AML-193 (cell line): ENCODE measurements around the gene C4orf51.

ENCODE experiments used
- DNase-seq, 2 experiments: peaks; one replicate each; lab custom pipeline; 2025; lab: John Stamatoyannopoulos, UW

The C4orf51 gene

DNA sequence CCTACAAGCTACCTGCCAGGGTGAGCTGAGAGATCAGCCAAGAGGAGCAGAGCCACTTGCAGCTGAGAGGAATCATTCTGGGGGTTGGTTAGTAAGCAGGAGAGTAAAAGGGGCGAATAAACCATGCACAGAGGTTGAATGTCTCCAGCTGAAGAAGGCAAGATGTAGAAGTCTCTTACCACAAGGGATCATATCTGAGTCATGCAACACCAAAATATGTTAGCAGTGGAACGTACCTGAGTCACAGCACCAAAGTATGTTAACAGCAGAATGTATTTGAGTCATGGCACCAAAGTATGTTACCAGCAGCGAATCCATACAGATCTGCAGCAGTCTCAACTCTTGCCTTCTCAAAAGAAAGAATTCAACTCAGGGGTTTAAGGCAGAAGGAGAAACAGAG is 29.9 kb downstream of the C4orf51 start:
- no peak for DNase-seq

GRCh38 chr4:145716200-145716599 is 36.3 kb downstream of the C4orf51 start:
- DNase-seq = no peak

DNA sequence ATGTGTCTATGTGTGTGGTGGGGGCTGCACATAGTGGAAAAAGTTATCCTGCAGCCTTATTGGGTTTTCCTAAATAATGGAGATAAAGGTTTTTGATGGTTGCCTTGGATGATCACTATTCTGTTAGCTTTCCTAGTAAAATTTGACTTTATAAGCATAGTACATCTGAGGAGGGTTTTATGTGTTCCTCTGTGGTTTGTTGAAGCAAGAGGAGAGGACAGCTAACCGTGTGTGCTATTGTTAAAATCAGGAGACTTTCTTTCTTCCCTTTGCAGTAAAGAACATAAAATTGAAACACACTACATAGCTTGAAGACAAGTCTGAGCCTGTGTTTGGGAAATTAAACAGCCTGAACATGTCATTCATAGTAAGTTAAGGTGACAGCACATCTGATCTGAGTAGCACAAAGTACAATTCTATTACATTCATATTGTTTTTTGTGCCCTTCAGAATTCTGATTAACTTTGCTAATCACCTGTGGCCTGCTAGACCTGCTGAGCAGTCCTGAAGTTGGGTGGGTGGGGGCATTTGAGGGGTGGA is 36.8 kb downstream of the C4orf51 start:
- no peak for DNase-seq

DNA sequence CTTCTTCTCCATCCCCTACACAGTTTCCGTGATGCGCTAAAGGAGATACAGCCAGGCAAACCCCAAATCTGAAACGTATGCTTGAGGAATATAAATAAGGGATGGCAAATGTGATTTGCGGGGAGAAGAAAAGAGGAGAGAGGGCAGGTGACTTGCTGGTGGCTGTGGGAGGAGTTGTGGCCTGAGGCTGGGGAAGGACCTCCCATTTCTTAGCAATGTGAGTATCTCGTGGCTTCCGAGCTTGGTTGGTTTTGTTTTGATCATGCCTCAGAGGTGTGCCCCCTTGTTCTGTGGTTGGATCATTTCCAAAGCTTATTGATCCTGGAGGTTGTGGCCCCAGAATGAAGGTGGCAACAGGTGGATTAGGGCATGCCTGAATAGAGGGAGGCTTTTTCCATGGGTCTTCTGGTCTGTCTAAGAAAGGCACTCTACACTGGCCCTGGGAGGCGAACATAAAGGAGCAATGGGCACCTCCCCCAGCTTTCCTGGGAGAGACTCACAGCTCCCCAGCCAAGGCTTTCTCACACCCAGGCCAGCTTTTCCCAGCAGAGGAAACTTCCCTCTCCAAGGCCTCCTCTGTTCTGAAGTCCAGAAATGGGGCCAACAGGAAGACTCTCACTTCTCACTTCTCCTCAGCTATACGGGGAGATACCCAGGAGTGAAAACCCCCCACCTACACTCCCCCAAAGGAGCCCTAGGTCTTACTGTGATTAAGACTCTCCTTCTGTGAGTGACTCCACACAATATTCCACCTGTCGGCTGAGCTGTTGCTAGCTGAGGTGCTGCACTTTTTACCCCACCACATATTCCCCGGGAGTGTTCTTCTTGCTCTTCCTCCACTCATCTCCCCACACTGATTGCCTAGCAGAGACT is 40.0 kb downstream of the C4orf51 start:
- no peak for DNase-seq

GRCh38 chr4:145720656-145721055 is 40.7 kb downstream of the C4orf51 start:
- no peak for DNase-seq

GRCh38 chr4:145722561-145722960 is 42.6 kb downstream of the C4orf51 start:
- DNase-seq = no peak

- no peak for DNase-seq
These were observed 43.4 kb downstream of the C4orf51 start for GRCh38 chr4:145723336-145723735.

DNA sequence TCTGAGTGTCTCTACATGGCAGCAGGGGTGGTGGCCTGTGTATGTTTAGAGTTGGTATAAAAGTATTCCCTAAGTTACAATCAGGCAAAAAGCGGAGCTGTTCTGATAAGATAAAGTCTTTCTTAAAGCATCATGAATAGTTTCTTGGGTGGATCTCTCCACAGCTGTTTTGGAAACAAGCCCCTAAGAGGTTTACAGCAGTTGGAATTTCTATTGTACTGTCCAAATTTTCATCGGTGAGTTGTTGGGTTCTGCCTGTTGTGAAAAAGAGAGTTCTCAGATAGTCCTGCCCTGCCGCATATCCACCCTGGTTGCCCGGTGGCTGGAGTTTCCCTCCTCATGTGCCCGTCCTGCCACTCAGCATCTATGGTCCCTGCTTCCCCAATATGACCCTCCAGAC is 50.1 kb downstream of the C4orf51 start:
- no peak for DNase-seq

DNA sequence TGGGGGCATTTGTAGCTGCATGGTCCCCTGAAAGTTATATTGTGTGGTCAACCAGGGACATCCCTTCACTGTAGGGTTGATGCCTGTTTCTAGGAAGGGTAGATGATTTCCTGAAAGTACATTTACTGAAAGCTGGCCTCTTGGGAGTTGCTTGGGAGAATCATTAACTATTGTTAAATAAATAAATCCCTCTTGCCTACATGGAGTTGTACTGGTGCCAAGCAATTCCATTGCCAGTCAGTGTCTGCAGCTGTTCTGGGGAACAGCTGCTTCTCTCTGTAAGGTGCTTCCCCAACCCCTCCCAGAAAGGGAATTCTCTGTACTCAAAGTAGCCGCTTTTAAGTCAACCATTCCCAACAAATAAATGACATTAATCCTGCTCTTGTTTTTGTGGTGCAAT is 51.1 kb downstream of the C4orf51 start:
- DNase-seq = no peak

DNA sequence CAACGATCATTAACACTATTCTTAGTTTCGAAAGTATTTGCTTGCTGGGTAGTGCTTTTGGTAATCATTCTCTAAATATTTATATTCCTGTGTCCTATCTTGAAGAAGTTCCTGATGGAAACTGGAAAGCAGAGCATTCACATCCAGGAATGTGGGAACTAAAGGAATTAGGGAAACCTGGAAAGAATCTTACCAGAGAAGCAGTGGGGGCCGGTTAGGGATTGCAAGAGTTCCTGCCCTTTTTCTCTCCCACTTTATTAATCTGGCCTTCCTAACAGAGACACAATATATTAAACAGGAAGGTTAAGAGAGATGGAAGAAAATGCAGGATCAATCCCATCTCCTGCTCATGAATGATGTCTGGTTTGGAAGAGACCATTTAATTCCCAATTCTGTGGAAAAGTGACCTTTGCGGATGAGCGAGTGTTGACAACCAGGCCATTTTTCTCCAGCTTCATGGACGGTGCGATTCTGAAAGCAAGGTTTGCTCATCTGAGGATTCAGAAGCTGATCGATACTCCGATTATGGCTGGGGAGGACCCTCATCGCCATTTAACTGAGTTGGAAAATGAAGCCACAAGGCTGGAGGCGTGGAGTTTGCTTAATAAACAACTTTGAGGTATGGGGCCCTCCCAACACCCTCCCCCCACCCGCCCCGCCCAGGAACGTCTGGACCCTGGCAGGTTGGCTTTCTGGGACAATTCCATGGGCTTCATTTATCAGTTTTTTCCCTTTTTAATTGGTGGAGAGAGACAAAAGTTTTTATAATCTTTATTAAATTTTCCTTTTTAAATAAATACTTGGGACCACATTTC is 52.3 kb downstream of the C4orf51 start:
- no peak for DNase-seq

DNA sequence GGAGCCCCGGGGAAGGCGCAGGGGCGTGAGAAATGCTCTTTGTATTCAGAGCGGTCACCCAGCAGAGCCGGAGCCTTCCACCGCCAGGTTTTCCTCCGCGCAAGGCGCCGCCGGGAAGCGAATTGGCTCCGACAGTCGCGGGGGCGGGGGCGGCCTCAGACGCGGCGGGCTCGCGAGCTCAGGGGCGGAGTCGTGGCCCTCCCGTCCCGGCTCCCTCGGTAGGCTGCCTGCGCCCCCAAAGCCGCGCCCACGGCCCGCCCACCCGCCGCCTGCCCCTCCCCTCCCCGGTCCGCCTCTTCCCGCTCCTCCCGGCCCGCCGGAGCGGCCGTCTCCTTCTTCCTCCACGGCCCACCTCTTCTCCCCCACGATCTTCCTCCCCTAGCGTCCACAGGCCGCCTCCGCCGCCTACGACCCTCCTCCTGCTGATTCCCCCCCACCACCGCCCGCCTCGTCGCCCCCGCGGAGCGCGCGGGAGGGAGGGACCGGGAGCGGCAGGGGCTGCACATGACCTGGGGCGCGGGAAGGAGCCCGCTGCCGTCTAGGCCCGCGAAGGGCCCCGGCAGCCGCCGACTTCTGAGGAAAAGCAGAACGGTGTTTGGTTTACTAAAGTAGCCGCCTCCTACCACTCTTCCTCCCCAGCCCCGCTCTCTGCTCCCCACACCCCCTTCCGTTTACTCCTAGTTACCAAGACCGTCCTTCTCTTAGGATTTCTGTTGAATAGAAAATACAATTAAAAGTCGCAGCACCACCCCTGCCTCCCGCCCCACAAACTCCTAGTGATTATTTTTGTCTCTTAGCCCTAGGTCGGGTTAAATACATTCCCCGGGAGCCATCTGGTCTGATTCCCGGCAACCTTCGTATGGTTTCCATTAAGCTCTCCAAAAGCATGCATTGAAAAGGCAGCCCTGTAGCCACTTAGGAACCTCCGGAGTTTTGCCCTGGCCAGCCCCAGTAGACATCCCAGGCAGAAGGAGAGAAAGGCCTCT is 53.2 kb downstream of the C4orf51 start:
- DNase-seq = peak; percentile 28 to 32

DNA sequence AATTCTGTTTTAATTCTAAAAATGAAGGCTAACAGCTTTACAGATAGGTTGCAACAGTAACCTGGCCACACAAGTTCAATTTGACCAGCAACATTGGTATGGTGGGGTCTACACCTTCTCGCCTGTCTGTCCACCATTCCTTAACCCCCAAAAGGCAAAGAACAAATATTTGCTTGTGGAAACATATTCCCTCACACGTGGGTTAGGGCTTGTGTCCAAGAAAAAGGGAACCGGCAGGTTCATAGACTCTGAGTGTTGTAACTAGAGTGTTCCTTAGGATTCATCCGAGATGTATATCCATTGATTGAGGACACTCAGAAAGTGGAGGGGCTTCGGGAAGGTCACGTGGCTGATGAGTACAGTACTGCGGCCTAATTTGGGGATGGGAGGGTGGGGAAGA is 54.1 kb downstream of the C4orf51 start:
- DNase-seq = no peak

GRCh38 chr4:145734576-145735346 is 54.8 kb downstream of the C4orf51 start:
- no peak for DNase-seq

DNA sequence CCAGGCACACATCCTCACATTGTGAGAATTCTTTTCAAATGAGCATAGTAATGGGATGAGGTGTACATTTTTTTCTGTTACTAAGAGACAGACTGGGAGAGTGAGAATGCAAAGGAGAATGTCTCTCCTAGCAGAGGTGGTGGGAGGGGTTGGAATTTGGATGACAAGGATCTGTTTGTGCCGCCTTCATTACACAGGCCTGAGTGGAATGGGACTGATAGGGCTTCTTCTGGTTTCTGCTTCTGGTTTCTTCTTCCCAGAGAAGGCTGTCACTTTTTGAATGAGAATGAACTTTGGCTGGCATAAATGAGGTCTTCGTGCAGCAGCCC is 55.4 kb downstream of the C4orf51 start:
- no peak for DNase-seq

DNA sequence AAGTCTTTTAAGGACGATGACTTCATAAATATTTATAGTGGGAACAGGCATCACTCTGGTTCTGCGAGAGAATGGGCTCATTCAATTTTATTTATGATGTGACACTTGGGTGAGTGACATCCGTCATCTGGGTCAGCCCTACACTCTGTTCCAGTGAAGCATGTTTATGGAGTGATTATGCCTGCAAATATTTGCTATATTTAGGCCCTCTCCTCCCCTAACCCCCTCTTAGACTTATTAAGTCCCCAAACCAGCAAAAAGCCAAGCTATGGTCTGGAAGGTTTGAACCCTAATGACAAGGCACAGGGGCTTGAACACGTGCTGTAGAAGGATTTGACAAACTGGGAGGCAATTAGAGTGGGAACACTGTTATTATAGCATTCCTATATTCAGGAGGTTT is 55.9 kb downstream of the C4orf51 start:
- DNase-seq = no peak

GRCh38 chr4:145736241-145736831 is 56.4 kb downstream of the C4orf51 start:
- no peak for DNase-seq

DNA sequence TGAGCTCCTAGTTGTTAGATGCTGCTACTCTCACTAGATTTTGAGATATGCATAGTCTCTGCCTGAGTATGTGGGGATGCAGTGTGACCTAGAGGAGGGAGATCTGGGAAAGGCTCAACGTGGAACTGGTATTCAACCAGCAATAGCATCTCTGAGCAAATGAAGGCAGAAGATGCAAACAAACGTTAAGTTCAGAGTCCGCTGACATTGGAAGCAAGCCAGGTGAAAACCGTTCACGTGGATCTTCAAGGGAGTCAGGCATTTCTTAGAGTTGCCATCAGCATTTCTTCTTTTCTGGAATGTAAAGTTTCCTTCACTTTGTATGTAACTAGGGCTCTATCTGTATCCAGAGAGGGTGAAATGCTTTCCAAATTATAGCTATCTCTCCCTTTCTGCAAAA is 59.9 kb downstream of the C4orf51 start:
- DNase-seq = no peak

GRCh38 chr4:145740806-145741205 is 60.9 kb downstream of the C4orf51 start:
- no peak for DNase-seq

DNA sequence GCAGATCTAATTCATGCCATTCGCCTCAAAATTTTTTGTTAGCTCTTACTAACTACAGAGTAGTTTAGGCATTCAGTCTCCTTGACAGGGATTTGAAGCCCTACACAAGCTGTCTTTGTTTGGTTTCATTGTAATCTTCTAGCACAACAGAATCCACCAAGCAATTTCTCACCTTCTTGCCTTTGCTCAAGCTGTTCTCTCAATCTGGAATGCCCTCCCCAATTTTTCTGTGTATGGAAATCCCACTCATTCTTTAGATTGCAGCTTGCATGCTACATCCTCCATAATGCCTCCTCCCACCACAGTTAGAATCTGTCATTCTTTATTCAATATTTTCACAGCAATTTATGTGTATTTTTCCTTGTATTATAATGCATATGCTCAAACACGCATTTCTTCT is 63.7 kb downstream of the C4orf51 start:
- DNase-seq = no peak

DNA sequence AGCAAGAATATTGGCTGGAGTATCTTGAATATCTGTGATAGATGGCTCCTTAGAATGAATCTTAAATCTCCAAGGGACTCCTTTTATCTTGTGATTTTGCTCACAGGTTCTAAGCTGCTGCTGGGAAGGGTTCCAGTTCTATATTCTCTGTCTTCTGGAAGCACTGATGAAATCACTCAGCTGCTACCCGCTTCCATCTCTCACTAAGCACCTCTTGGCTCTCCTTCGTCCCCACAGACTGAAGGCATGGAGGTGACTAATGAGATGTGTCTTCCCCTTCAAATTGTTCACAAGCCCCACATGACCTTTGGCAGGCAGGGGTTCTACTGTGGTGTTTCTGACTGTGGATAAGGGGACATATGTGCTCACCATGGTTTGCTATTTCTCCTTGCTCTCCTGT is 75.9 kb downstream of the C4orf51 start:
- no peak for DNase-seq

- no peak for DNase-seq
These were observed 76.3 kb downstream of the C4orf51 start for GRCh38 chr4:145756244-145756643.
